GDM1 (cell line): ENCODE results near the gene DIP2B.
"Not testable (repeated sequence)": the region's sequence is repeated elsewhere in the genome, so short reads cannot be mapped to it uniquely, and the experiment has no call there.

Source experiments
- DNase-seq: peaks from one replicate; lab custom pipeline; 2025; lab: John Stamatoyannopoulos, UW

Gene DIP2B, protein sequence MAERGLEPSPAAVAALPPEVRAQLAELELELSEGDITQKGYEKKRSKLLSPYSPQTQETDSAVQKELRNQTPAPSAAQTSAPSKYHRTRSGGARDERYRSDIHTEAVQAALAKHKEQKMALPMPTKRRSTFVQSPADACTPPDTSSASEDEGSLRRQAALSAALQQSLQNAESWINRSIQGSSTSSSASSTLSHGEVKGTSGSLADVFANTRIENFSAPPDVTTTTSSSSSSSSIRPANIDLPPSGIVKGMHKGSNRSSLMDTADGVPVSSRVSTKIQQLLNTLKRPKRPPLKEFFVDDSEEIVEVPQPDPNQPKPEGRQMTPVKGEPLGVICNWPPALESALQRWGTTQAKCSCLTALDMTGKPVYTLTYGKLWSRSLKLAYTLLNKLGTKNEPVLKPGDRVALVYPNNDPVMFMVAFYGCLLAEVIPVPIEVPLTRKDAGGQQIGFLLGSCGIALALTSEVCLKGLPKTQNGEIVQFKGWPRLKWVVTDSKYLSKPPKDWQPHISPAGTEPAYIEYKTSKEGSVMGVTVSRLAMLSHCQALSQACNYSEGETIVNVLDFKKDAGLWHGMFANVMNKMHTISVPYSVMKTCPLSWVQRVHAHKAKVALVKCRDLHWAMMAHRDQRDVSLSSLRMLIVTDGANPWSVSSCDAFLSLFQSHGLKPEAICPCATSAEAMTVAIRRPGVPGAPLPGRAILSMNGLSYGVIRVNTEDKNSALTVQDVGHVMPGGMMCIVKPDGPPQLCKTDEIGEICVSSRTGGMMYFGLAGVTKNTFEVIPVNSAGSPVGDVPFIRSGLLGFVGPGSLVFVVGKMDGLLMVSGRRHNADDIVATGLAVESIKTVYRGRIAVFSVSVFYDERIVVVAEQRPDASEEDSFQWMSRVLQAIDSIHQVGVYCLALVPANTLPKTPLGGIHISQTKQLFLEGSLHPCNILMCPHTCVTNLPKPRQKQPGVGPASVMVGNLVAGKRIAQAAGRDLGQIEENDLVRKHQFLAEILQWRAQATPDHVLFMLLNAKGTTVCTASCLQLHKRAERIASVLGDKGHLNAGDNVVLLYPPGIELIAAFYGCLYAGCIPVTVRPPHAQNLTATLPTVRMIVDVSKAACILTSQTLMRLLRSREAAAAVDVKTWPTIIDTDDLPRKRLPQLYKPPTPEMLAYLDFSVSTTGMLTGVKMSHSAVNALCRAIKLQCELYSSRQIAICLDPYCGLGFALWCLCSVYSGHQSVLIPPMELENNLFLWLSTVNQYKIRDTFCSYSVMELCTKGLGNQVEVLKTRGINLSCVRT (N-terminal part only)

DNA sequence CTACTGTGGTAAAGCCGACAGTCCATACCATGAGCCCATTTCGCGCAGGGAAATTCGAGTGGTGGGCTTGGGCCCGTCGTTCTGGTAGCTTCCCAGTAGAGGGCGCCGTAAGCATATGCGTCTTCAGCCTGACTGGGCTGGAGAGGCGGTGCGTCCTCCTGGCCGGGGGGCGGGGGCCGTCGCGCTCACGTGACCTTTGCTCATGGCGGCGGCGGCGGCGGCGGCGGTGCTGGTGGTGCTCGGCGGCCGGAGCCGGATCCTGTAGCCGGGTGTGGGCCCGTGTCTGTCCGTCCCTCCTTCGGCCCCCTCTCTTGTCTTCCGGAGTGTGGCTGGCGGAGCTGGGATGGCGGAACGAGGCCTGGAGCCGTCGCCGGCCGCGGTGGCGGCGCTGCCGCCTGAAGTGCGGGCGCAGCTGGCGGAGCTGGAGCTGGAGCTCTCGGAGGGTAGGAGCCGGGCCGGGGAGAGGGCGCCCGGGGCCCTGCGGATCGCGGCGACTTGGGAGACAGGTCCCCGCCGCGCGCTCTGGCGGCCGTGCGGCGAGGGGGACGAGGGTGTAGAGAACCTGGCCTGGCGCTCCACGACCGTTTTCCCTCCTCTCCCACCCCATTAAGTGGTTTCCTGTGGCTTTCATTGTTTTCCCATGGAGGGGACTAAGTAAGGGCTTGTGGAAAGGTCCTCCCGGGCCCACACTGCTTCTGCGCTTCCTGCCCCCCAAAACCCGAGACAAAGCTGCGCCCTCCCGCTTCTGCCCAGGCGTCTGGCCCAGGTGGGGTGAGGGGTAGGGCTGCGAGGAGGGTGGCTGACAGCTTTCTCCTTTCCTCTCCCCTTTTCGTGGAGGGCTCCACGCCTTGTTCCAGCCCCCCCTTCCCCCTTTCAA is at the start of gene DIP2B:
TSS of gene DIP2B (plus strand) at position 188 of the 877 bp plus-strand sequence. CDS start at position 344, 156 bp downstream.
- DNase-seq, result peak; percentile 91

DNA sequence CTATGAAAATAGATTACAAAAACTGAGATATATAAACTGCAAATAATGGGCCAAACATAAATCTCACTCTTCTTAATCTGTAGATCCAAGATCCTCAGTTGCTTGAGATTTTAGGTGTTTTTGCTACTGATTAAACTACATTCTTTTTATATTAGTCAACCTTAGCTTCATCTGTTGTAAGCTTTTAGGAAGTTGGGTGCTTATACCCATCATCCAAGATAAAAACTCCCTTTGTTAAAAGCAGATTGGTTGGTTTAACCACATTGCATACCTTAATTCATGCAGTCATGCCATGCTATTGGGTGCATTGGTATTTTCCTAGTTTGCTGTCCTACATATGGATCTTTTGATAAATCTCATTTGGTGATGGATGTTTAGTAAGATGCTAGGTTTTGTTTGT is 46.2 kb upstream of the DIP2B start:
- DNase-seq, result no peak

DNA sequence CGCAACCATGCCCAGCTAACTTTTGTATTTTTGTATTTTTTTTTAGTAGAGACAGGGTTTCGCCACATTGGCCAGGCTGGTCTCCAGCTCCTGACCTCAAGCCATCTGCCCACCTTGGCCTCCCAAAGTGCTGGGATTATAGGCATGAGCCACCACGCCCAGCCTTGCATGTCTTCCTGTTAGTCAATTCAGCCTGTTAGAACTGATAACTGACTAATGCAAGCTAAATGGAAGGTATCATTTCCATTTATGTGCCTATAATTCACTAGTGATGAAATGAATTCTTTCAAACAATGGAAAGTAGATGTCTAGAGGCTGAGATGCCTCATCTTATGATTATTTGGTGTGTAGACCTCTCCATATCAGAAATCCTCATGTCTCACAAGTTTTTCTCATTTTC is 37.3 kb upstream of the DIP2B start:
- no peak for DNase-seq

DNA sequence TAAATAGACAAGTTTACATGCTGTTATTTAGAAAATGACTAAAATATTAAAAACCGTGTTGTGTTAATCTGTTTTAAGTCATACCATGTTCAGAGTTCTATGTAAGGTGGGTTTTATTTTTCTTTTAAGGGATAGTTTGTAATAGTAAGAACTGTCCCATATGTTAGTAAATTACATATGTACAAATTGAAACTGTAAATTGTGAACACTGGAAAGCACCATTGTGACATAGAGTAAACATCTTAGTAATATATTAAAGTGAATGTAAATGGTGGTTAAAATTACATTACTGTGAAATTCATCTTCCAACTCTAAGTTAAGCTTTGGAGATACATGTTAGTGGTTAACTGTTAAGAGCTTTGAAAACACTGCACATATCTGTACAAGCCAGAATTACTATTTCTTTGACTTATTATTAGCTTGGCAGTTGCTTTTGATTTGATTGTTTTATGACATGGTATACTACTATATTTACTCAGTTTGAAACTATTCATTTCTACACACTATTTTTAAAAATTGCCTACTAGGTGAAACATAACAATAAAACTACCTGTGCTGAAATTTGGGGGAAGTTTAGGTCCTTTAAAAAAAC is 27.4 kb upstream of the DIP2B start:
- no peak for DNase-seq

DNA sequence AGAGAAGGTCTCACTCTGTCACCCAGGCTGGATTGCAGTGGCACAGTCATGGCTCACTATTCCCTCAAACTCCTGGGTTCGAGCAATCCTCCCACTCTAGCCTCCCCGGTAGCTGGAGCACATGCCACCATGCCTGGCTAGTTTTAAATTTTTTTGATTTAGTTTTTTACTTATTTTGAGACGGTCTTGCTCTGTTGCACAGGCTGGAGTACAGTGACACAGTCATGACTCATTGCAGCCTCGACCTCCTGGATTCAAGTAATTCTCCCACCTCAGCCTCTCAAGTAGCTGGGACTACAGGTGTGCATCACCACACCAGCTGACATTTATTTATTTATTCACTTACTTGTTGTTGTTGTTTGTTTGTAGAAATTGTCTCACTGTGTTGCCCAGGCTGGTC is 22.2 kb upstream of the DIP2B start:
- no peak for DNase-seq

DNA sequence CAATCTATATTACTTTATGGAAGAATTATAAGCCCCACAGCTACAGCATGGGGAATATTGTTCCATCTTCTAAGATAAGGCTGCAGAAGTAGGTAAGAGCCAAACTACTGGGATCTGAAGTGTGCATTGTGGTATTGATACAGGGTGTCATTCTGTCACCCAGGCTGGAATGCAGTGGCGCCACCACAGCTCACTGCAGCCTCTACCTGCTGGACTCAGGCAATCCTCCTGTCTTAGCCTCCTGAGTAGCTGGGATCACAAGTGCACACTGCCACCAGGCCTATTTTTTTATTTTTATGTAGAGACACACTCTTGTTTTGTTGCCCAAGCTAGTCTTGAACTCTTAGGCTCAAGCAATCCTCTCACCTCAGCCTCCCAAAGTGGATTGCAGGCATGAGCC is 21.3 kb upstream of the DIP2B start:
- DNase-seq, result no peak

DNA sequence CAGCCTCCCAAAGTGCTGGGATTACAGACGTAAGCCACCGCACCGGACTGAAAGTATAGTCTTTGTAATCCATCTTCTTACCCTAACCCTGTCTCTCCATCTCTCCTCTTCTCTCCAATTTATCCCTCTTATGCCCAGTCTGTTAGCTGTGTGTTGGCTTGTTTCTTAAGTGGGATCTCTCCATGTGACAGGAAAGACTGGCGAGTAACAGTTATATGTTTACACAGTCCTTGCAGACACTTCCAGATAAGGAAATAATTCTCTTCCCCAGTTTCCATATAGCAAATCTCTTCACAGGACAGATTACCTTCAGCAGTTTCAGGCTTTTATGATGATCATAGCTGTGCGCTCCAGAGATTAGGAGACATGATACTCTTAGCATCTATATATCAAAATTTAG is 16.0 kb upstream of the DIP2B start:
- DNase-seq, result no peak

DNA sequence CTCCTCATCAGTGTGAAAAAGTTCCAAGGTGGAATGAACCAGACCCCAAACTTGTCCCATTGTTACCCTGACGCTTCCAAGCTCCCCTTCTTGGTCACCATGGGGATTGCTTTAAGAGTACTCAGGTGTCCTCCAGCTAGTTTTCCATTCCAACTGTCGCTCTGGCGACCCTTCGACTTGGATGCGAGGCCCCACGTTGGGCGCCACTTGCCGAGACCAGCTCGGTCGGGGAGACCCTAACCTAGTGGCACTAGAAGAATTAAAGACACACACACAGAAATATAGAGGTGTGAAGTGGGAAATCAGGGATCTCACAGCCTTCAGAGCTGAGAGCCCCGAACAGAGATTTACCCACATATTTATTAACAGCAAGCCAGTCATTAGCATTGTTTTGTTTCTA is 6.7 kb upstream of the DIP2B start:
- not testable (repeated sequence) for DNase-seq

DNA sequence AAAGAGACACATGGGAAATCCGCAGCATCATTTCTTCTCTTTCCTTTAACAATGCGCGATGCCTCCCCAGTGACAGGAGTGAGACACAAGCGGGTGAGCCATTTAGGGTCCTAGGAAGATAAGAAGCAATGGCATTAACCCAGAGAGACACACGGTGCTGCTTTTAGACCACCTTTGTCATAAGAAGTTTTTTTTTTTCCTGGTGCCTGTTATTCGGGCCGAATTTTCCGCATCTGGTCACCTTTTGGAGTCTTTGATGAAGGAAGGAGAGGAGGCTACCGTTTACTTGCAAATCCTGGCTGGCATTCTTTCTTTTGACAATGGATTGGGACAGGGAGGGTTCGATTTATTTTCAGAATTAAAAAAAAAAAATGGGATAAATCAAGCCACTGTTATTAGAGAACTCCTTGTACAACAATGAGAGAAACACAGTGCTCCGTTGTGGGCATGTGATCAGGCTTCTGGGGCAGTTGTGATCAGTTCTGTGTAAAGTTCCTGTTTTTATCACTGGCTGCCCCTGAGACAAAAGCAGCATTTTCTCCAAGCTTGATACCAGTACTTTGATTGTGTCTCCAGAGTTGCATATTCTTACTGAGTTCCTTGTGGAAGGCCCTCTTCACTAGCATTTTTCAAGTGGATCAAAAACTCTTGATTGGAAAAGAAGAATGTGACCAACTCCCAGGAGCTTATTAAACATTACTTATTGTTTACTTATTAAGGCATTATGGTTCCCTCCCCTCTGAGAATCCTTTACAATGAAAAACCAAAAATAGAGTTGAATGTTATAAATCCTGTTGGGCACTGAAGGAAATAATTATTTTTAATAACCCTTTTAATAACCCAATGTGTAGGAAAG is 1.1 kb downstream of the DIP2B start:
- peak; percentile 14 for DNase-seq

DNA sequence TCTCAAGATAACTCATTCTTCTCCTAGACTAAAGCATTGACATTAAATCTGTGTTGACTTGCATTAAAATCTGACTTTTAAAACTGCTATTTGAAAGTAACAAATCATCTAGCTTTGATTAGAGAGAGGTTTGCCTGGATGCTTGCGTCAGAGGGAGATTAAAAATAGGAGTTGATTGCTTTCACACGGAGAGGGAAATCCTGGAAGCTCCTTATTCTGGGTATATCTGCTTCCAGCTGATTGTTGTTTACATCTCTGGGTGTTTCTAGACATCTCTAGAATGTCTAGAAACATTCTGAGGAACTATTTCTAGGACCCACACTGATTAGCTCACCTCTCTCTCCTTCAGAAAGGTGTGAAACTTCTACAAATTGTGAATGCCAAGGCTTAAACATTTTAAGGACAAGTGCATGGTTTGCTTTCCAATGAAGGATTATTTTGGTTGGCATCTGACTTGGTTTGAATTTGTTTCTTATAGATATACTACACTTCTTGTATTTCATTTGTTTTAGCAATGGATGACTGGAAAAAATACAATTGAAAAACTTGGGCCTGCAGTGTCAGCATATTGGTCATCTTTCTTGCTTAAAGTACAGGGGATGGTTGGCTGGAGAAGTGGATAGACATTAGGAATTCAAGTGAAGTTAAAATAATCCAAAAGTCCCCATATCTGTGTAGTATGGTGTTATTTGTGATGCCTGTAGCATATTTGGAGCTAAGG is 2.1 kb downstream of the DIP2B start:
- no peak for DNase-seq

DNA sequence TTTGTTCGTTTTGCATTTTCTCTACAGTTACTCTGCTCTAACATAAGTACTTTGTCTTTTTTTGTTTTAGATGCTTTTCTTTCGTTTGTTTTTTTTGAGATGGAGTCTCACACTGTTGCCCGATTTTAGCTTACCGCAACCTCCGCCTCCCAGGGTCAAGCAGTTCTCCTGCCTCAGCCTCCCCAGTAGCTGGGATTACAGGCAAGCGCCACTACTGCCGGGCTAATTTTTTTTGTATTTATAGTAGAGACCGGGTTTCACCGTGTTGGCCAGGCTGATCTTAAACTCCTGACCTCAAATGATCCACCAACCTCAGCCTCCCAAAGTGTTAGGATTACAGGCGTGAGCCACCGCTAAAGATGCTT is 2.7 kb downstream of the DIP2B start:
- no peak for DNase-seq

DNA sequence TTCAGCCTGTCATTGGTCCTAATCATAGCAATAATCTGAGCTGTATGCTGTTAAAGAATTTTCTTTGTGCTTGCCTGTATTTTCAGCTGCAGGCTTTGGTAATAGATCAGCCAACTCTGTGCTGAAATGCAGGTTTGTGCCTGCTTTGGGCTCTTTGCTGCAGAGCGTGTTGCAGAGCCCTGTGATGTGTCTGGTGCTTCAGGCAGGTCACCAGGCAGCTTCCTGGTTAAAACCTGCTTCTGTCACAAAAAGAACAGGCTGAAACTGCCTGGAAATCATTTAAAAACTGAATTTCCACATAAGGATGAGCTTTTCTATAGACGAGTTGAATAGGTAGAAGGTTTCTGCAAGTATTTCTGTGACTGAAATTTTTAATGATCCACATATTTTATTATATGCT is 3.1 kb downstream of the DIP2B start:
- DNase-seq, result no peak

DNA sequence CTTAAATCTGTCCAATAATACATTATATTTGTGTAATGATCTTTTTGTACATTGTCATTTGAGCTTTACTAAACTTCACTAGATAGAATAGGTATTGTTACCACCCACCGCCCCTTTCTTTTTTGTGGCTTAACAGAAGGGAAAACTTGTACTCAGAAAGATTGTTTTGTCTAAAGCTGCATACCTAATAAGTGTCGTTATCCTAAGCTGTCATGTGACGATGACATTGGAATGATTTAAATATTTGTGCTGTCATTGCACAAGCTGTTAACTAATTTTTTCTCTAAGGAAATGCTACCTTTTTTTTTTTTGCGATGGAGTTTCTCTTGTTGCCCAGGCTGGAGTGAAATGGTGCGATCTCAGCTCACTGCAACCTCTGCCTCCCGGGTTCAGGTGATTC is 3.6 kb downstream of the DIP2B start:
- no peak for DNase-seq

DNA sequence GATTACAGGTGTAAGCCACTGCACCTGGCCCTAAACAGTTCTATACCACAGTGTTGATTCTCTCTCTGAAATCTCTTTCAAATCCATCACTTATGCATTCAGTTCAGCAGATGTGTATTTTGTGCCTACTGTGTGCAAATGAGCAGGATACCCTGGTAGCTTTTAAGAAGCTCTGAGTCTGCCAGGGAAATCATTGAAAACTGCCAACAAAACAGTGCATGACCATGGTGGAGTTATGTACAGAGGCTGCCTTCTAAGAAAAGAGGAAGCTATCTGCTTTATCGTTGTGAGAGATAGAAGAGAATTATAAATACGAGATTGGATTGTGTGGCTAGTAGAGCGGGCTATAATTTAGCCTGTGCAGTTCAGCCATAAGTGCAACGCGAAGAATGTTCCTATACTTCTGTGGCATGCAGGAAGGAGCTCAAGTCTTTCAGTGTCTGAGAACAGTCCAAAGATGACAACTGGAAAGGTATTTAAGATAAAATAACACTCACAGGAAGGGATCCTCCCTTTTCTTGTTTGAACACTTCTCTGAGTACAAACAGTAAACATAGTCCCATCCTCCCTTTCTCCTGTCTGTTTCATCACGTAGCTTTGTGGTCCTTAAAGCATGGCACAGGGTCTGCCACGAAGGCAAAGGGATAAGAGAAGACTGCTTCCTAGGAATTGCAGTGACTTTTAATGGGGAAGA is 4.3 kb downstream of the DIP2B start:
- no peak for DNase-seq

DNA sequence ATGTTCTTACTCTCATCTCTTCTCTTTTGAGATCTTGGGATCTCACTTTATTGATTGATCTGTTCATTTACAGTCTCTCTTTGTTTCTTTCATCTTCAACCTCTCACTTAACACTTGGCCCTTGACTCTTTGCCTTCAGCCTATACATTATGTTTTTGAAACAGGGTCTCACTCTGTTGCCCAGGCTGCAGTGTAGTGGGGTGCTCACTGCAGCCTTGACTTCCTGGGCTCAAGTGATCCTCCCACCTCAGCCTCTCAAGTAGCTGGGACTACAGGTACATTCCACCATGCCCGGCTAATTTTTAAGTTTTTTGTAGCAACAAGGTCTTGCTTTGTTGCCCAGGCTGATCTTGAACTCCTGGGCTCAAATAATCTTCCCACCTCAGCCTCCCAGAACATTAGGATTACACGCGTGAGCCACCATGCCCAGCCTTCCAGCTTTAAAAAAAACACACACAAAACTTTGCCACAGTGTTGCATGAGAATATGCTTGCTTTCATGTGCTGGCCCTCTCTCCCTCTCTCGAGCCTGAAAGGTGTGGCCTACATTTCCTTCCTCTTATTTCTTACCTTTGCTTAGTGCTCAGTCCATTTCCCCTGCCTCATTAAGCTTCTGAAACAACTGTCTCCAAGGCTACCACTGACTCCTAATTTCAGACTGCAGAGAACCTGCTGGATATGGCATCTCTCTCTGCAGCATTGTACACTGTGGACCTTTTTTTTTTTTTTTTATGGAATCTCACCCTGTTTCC is 9.9 kb downstream of the DIP2B start:
- DNase-seq, result no peak

DNA sequence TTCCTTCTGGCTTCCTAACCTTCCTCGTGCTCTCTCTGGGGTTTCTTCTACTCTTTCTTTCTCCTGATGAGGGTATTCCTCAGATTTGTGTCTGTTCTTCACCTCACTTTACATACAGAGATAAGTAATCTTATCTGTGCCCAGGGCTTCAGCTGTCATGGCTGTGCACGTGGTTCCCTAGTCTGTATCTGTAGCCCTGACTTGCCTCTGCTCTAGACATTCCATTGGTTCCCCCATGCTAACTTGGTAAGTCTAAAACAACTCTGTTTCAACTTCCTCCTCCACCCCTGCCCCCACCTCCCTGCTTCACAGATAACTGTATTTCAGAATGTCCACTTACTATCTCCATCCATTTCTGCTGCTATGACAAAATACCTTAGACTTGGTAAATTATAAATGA is 10.8 kb downstream of the DIP2B start:
- no peak for DNase-seq

DNA sequence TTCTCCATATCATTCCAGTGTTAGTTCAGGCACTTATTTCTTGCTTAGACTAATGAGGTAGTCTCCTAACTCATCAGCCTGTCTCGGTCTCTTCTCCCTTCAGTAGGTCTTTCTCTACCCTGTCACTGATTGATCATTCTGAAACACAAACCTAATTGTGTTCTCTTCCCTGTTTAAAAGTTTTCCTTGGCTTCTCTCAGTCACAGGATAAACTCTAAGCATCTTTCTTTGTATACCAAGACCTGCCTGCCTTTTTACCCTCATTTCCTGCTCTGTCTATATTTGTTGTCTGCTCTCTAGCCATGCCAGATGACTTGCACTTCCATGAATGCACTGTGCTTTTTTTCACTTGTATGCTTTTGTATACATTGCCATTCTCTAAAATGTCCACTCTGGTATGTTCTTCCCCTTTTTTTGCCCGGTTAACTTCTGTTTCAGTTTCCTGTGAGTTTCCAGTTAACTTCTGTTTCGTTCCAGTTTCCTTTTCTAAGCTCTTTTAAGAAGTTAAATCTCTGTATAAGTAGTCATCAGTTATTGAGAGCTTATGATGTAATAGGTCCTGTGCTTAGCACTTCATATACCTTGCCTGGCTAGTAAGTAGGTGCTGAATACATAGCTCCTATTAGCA is 12.8 kb downstream of the DIP2B start:
- peak; percentile 79 for DNase-seq

DNA sequence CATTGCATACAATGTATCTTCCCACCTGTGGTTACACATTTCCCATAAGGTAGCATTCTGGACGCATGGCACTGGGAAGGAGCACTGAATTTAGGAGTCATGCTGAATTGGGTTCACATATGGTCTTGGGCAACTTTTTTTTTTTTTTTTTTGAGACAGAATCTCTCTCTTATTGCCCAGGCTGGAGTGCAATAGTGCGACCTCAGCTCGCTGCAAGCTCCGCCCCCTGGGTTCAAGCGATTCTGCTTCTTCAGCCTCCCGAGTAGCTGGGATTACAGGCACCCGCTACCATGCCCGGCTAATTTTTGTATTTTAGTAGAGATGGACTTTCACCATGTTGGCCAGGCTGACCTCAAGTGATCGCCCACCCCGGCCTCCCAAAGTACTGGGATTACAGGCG is 13.3 kb downstream of the DIP2B start:
- DNase-seq, result no peak
